WERI-Rb-1 (cell line): Measurements from ENCODE around the gene PADI4.

Experiments
- DNase-seq: peaks from one replicate; pipeline ENCODE4 v3.0.0-alpha.2; 2020
- H3K27ac ChIP-seq: fragments of 250-450 bp; sonication (Bioruptor Pico); 2 replicates; pipeline ENCODE4 v1.5.1; 2020; ENCODE audit warnings: mild to moderate bottlenecking, moderate library complexity
- H3K27me3 ChIP-seq: fragments of 250-450 bp; sonication (Bioruptor Pico); 2 replicates; pipeline ENCODE4 v1.5.1; 2021; ENCODE audit warnings: mild to moderate bottlenecking, low read depth, moderate library complexity; ENCODE audit not compliant: insufficient read depth, severe bottlenecking
- H3K36me3 ChIP-seq: fragments of 250-450 bp; sonication (Bioruptor Pico); 2 replicates; pipeline ENCODE4 v1.5.1; 2020; ENCODE audit warnings: mild to moderate bottlenecking, moderate library complexity
- H3K4me3 ChIP-seq: 2 replicates; pipeline ENCODE4 v1.5.1; 2011; ENCODE audit warnings: low read depth, mild to moderate bottlenecking, control low read depth, low read length
- H3K9me3 ChIP-seq: fragments of 250-450 bp; sonication (Bioruptor Pico); 2 replicates; pipeline ENCODE4 v1.5.1; 2021; ENCODE audit warnings: mild to moderate bottlenecking, moderate library complexity; ENCODE audit not compliant: severe bottlenecking
- CTCF ChIP-seq: IDR thresholded peaks from 2 replicates; pipeline ENCODE4 v1.5.1; 2011; ENCODE audit warnings: low read depth, mild to moderate bottlenecking, control low read depth, inconsistent platforms, low read length

Gene PADI4

GRCh38 chr1:17359031-17359430, 51.0 kb downstream of the PADI4 start:
- Histone ChIP-seq H3K27me3 (no peaks in the 10 kb centered on the region), H3K27ac (no peak overlapping the region), H3K4me3 (no peak overlapping the region), H3K9me3 (no peaks in the 10 kb centered on the region), H3K36me3 (no peaks in the 10 kb centered on the region)
- DNase-seq, result no peak
- peak; percentile 33 for TF ChIP-seq CTCF

GRCh38 chr1:17359808-17360207, 51.8 kb downstream of the PADI4 start:
- Histone ChIP-seq H3K4me3 (no peak overlapping the region), H3K27me3 (no peaks in the 10 kb centered on the region), H3K27ac (0 out of 2 replicates have a peak overlapping the region, but pooled peaks have one; percentile 24), H3K36me3 (no peaks in the 10 kb centered on the region), H3K9me3 (no peaks in the 10 kb centered on the region)
- no peak for TF ChIP-seq CTCF
- peak; percentile 36 for DNase-seq

- Histone ChIP-seq H3K36me3 (no peaks in the 10 kb centered on the region), H3K4me3 (no peak overlapping the region), H3K27me3 (no peaks in the 10 kb centered on the region), H3K27ac (no peak overlapping the region), H3K9me3 (no peaks in the 10 kb centered on the region)
- no peak for DNase-seq
- TF ChIP-seq CTCF, result no peak
Observed at GRCh38 chr1:17360272-17360956, 52.4 kb downstream of the PADI4 start.

GRCh38 chr1:17361687-17362086, 53.7 kb downstream of the PADI4 start:
- Histone ChIP-seq H3K27me3 (no peaks in the 10 kb centered on the region), H3K4me3 (no peak overlapping the region), H3K36me3 (no peaks in the 10 kb centered on the region), H3K9me3 (no peaks in the 10 kb centered on the region), H3K27ac (no peak overlapping the region)
- no peak for TF ChIP-seq CTCF
- DNase-seq, result no peak

- no peak for DNase-seq
- H3K4me3 ChIP-seq, result no peak overlapping the region
- H3K27me3 ChIP-seq, result no peaks in the 10 kb centered on the region
- no peaks in the 10 kb centered on the region for H3K9me3 ChIP-seq
- no peak overlapping the region for H3K27ac ChIP-seq
- no peak for TF ChIP-seq CTCF
- H3K36me3 ChIP-seq, result no peaks in the 10 kb centered on the region
Observed at GRCh38 chr1:17363351-17363750, 55.4 kb downstream of the PADI4 start.

GRCh38 chr1:17363771-17364170, 55.8 kb downstream of the PADI4 start:
- no peak overlapping the region for H3K4me3 ChIP-seq
- no peaks in the 10 kb centered on the region for H3K9me3 ChIP-seq
- H3K27ac ChIP-seq, result no peak overlapping the region
- TF ChIP-seq CTCF, result no peak
- no peak for DNase-seq
- H3K27me3 ChIP-seq, result no peaks in the 10 kb centered on the region
- no peaks in the 10 kb centered on the region for H3K36me3 ChIP-seq
